Middle frontal gyrus (tissue), 1 donor: ENCODE measurements around the gene ELP4.
"Not testable (repeated sequence)": the region's sequence is repeated elsewhere in the genome, so short reads cannot be mapped to it uniquely, and the experiment has no call there.

Experiments used
- DNase-seq: peaks from one replicate; pipeline ENCODE4 v3.0.0-alpha.2; 2015; ENCODE audit warnings: low spot score; ENCODE audit errors: extremely low spot score

The ELP4 gene

GRCh38 chr11:31542862-31543261 is 33.3 kb downstream of the ELP4 start:
- DNase-seq: no peak

GRCh38 chr11:31555938-31556337 is 46.4 kb downstream of the ELP4 start:
- no peak for DNase-seq

- DNase-seq: no peak
Measured at GRCh38 chr11:31558001-31558400, 48.4 kb downstream of the ELP4 start.

- no peak for DNase-seq
Measured at GRCh38 chr11:31560842-31561476, 51.4 kb downstream of the ELP4 start.

- DNase-seq: not testable (repeated sequence)
Measured at GRCh38 chr11:31564517-31564916, 55.0 kb downstream of the ELP4 start.

GRCh38 chr11:31574133-31574532 is 64.6 kb downstream of the ELP4 start:
- not testable (repeated sequence) for DNase-seq

GRCh38 chr11:31575764-31576163 is 66.2 kb downstream of the ELP4 start:
- DNase-seq: not testable (repeated sequence)

- DNase-seq: not testable (repeated sequence)
Measured at GRCh38 chr11:31579412-31579811, 69.8 kb downstream of the ELP4 start.

- no peak for DNase-seq
Measured at GRCh38 chr11:31582697-31583096, 73.1 kb downstream of the ELP4 start.

GRCh38 chr11:31598454-31598853 is 88.9 kb downstream of the ELP4 start:
- no peak for DNase-seq

GRCh38 chr11:31601635-31602282 is 92.2 kb downstream of the ELP4 start:
- no peak for DNase-seq

- no peak for DNase-seq
Measured at GRCh38 chr11:31606893-31607292, 97.3 kb downstream of the ELP4 start.

GRCh38 chr11:31607914-31608313 is 98.3 kb downstream of the ELP4 start:
- DNase-seq: no peak

GRCh38 chr11:31608995-31609394 is 99.4 kb downstream of the ELP4 start:
- DNase-seq: no peak

- no peak for DNase-seq
Measured at GRCh38 chr11:31610544-31610943, 101.0 kb downstream of the ELP4 start.

GRCh38 chr11:31617246-31617645 is 107.7 kb downstream of the ELP4 start:
- DNase-seq: no peak

- DNase-seq: no peak
Measured at GRCh38 chr11:31619980-31620379, 110.4 kb downstream of the ELP4 start.

- DNase-seq: no peak
Measured at GRCh38 chr11:31620434-31620833, 110.9 kb downstream of the ELP4 start.

- no peak for DNase-seq
Measured at GRCh38 chr11:31625868-31626267, 116.3 kb downstream of the ELP4 start.

GRCh38 chr11:31628111-31628510 is 118.5 kb downstream of the ELP4 start:
- no peak for DNase-seq

- no peak for DNase-seq
Measured at GRCh38 chr11:31636983-31637382, 127.4 kb downstream of the ELP4 start.

GRCh38 chr11:31640611-31641010 is 131.0 kb downstream of the ELP4 start:
- DNase-seq: no peak

- DNase-seq: no peak
Measured at GRCh38 chr11:31641477-31642062, 132.0 kb downstream of the ELP4 start.
